GM23338 (cell line): Measurements from ENCODE around the gene TBX10. TPM values are rescaled to one million over a fixed set of nuclear protein-coding genes. Genes with fewer than 3 reads are reported as not detected.

Experiments used
- CREB1 ChIP-seq: fragments of 250-450 bp; sonication (Bioruptor Pico); IDR thresholded peaks from 2 replicates; pipeline ENCODE4 v1.5.0; 2020; ENCODE audit warnings: low read depth, mild to moderate bottlenecking, moderate library complexity
- CTCF ChIP-seq, 2 experiments: fragments of 200-600 bp in 1 of 2; sonication (generic) in 1 of 2; conservative IDR thresholded peaks; 2 replicates each; pipeline versions ENCODE4 v1.5.1 to v1.6.1; 2016 to 2017; ENCODE audit warnings: antibody characterized with exemption in 2 of 2, low read depth in 2 of 2, mild to moderate bottlenecking in 2 of 2, moderate library complexity in 1 of 2
- ETS1 ChIP-seq: IDR thresholded peaks from 2 replicates; pipeline ENCODE4 v1.6.1; 2016; ENCODE audit warnings: antibody characterized with exemption
- EZH2 ChIP-seq: fragments of 200-600 bp; sonication (generic); IDR thresholded peaks from one replicate; pipeline ENCODE4 v1.8.0; 2017; ENCODE audit warnings: antibody characterized with exemption, mild to moderate bottlenecking, low read depth; ENCODE audit not compliant: unreplicated experiment
- JUNB ChIP-seq: IDR thresholded peaks from one replicate; pipeline ENCODE4 v1.6.1; 2016; ENCODE audit warnings: antibody characterized with exemption; ENCODE audit not compliant: unreplicated experiment
- NANOG ChIP-seq: IDR thresholded peaks from 2 replicates; pipeline ENCODE4 v1.6.1; 2016; ENCODE audit warnings: antibody characterized with exemption, borderline replicate concordance
- POLR2AphosphoS5 ChIP-seq: IDR thresholded peaks from 2 replicates; pipeline ENCODE4 v1.6.1; 2016; ENCODE audit warnings: antibody characterized with exemption, low read depth
- REST ChIP-seq: IDR thresholded peaks from one replicate; pipeline ENCODE4 v1.6.1; 2018; ENCODE audit warnings: antibody characterized with exemption; ENCODE audit not compliant: unreplicated experiment
- STAT1 ChIP-seq: IDR thresholded peaks from one replicate; pipeline ENCODE4 v1.6.1; 2016; ENCODE audit warnings: antibody characterized with exemption; ENCODE audit not compliant: unreplicated experiment
- ZNF114 ChIP-seq: fragments of 250-450 bp; sonication (Bioruptor Pico); IDR thresholded peaks from 2 replicates; pipeline ENCODE4 v1.5.0; 2020; ENCODE audit warnings: mild to moderate bottlenecking, moderate library complexity
- ZNF331 ChIP-seq: fragments of 250-450 bp; sonication (Bioruptor Pico); IDR thresholded peaks from 2 replicates; pipeline ENCODE4 v1.5.0; 2020; ENCODE audit warnings: low read depth, mild to moderate bottlenecking, moderate library complexity
- ZNF462 ChIP-seq: fragments of 250-450 bp; sonication (Bioruptor Pico); IDR thresholded peaks from 2 replicates; pipeline ENCODE4 v1.5.0; 2020; ENCODE audit warnings: mild to moderate bottlenecking, moderate library complexity
- polyA plus RNA-seq: library from polyadenylated mRNA; unstranded; fragments of >200 nt; fragmentation: Nextera tagmentation; extraction: Ambion mirVana; gene quantifications from 2 replicates; pipeline ENCODE4 v1.2.1, GENCODE V29; 2016
- total RNA-seq: library from RNA; depleted of rRNA; stranded (reverse); fragments of >200 nt; shearing (Covaris generic); gene quantifications from 2 replicates; pipeline ENCODE4 v1.2.3, GENCODE V29; 2014

Gene TBX10
- total and polyA plus RNA-seq, 2 experiments from 2014 or later = 0.10 TPM; not detected in 1

- no peak for TF ChIP-seq ZNF462 (CRISPR knock-in tag)
- no peak for TF ChIP-seq ZNF114 (CRISPR knock-in tag)
- TF ChIP-seq REST = no peak
- TF ChIP-seq POLR2AphosphoS5 = no peak
- TF ChIP-seq ZNF331 (CRISPR knock-in tag) = no peak
- TF ChIP-seq EZH2 = no peak
- TF ChIP-seq JUNB = no peak
- no peak for TF ChIP-seq CTCF (conservative IDR thresholded peaks at IDR 0.05; ENCODE audit: low read depth in 2 of 2)
- TF ChIP-seq ETS1 = no peak
- no peak for TF ChIP-seq NANOG
- TF ChIP-seq CREB1 (CRISPR knock-in tag) = no peak
- no peak for TF ChIP-seq STAT1
Observed at GRCh38 chr11:67611704-67612587, 27.6 kb downstream of the TBX10 start (continued).
